ENCODE results near the gene NEURL3. TPM values are rescaled to one million over a fixed set of nuclear protein-coding genes. Genes with fewer than 3 reads are reported as not detected.

The NEURL3 gene
- total RNA-seq, 1 donor from 2014 or later: not detected

- Mint-ChIP-seq H3K27me3 (ENCODE audit: unreplicated experiment) (peaks cover 5% of the 10 kb centered on the region), H3K36me3 (ENCODE audit: unreplicated experiment) (no peaks in the 10 kb centered on the region), H3K4me1 (ENCODE audit: low read depth, unreplicated experiment) (no peaks in the 10 kb centered on the region), H3K27ac (ENCODE audit: unreplicated experiment) (no peak overlapping the region), H3K4me3 (ENCODE audit: unreplicated experiment) (no peak overlapping the region), H3K9me3 (ENCODE audit: unreplicated experiment) (no peaks in the 10 kb centered on the region)
- TF ChIP-seq CTCF (IDR thresholded peaks at IDR 0.05; ENCODE audit: partially characterized antibody, unreplicated experiment): peak; percentile 48
- peak; percentile 56 for DNase-seq
These were observed 34.5 kb downstream of the NEURL3 start for GRCh38 chr2:96470636-96471035.

GRCh38 chr2:96470109-96470508, 35.0 kb downstream of the NEURL3 start:
- H3K36me3 Mint-ChIP-seq (ENCODE audit: unreplicated experiment): no peaks in the 10 kb centered on the region

GRCh38 chr2:96468904-96469303, 36.3 kb downstream of the NEURL3 start:
- Mint-ChIP-seq H3K4me3 (ENCODE audit: unreplicated experiment) (no peak overlapping the region), H3K27me3 (ENCODE audit: unreplicated experiment) (no peaks in the 10 kb centered on the region), H3K4me1 (ENCODE audit: low read depth, unreplicated experiment) (no peaks in the 10 kb centered on the region), H3K27ac (ENCODE audit: unreplicated experiment) (no peak overlapping the region), H3K9me3 (ENCODE audit: unreplicated experiment) (no peaks in the 10 kb centered on the region), H3K36me3 (ENCODE audit: unreplicated experiment) (peaks cover 4% of the 10 kb centered on the region)
- TF ChIP-seq CTCF (IDR thresholded peaks at IDR 0.05; ENCODE audit: partially characterized antibody, unreplicated experiment): no peak
- DNase-seq: no peak

More at GRCh38 chr2:96470109-96470508, 35.0 kb downstream of the NEURL3 start:
- Mint-ChIP-seq H3K27me3 (ENCODE audit: unreplicated experiment) (peaks cover 4% of the 10 kb centered on the region), H3K27ac (ENCODE audit: unreplicated experiment) (no peak overlapping the region), H3K9me3 (ENCODE audit: unreplicated experiment) (no peaks in the 10 kb centered on the region), H3K4me1 (ENCODE audit: low read depth, unreplicated experiment) (no peaks in the 10 kb centered on the region), H3K4me3 (ENCODE audit: unreplicated experiment) (no peak overlapping the region)
- no peak for DNase-seq
- no peak for TF ChIP-seq CTCF (IDR thresholded peaks at IDR 0.05; ENCODE audit: partially characterized antibody, unreplicated experiment)

GRCh38 chr2:96464651-96465050, 40.5 kb downstream of the NEURL3 start:
- Mint-ChIP-seq H3K4me1 (ENCODE audit: low read depth, unreplicated experiment) (no peaks in the 10 kb centered on the region), H3K27ac (ENCODE audit: unreplicated experiment) (no peak overlapping the region), H3K9me3 (ENCODE audit: unreplicated experiment) (peaks cover 10% of the 10 kb centered on the region), H3K27me3 (ENCODE audit: unreplicated experiment) (peaks cover 2% of the 10 kb centered on the region), H3K4me3 (ENCODE audit: unreplicated experiment) (no peak overlapping the region), H3K36me3 (ENCODE audit: unreplicated experiment) (peaks cover 12% of the 10 kb centered on the region)
- TF ChIP-seq CTCF (IDR thresholded peaks at IDR 0.05; ENCODE audit: partially characterized antibody, unreplicated experiment): no peak
- no peak for DNase-seq

- H3K4me1 Mint-ChIP-seq (ENCODE audit: low read depth, unreplicated experiment): no peaks in the 10 kb centered on the region
- H3K36me3 Mint-ChIP-seq (ENCODE audit: unreplicated experiment): peaks cover 13% of the 10 kb centered on the region
- no peak for DNase-seq
- peaks cover 2% of the 10 kb centered on the region for H3K27me3 Mint-ChIP-seq (ENCODE audit: unreplicated experiment)
- H3K9me3 Mint-ChIP-seq (ENCODE audit: unreplicated experiment): peaks cover 10% of the 10 kb centered on the region
- no peak overlapping the region for H3K27ac Mint-ChIP-seq (ENCODE audit: unreplicated experiment)
- H3K4me3 Mint-ChIP-seq (ENCODE audit: unreplicated experiment): no peak overlapping the region
- TF ChIP-seq CTCF (IDR thresholded peaks at IDR 0.05; ENCODE audit: partially characterized antibody, unreplicated experiment): no peak
These were observed 41.1 kb downstream of the NEURL3 start for GRCh38 chr2:96464061-96464460.
